ENCODE data around the gene BBS5. TPM values are rescaled to one million over a fixed set of nuclear protein-coding genes. Genes with fewer than 3 reads are reported as not detected.
"Not testable (repeated sequence)": the region's sequence is repeated elsewhere in the genome, so short reads cannot be mapped to it uniquely, and the experiment has no call there.

The BBS5 gene
- total RNA-seq, 2 experiments from 2014 or later = 2.1 to 2.2 TPM

GRCh38 chr2:169516488-169516995 lies 37.2 kb downstream of the BBS5 start:
- DNase-seq; intact Hi-C loops (cut with micrococcal nuclease); H3K9me3 Mint-ChIP-seq; H3K27me3 Mint-ChIP-seq (ENCODE audit: low read depth); H3K36me3 Mint-ChIP-seq (ENCODE audit: low read depth); H3K4me3 Mint-ChIP-seq; H3K4me1 Mint-ChIP-seq (ENCODE audit: low read depth); H3K27ac Mint-ChIP-seq: not testable (repeated sequence)
- CTCF ChIA-PET = interaction anchor here (1.3 kb wide), 1 partner anchor 11 kb away, joined by 4 read pairs; no protein-coding TSS in a partner anchor

GRCh38 chr2:169520896-169521295 lies 41.6 kb downstream of the BBS5 start:
- Mint-ChIP-seq H3K27me3 (ENCODE audit: low read depth) (no peaks in the 10 kb centered on the region), H3K27ac (no peak overlapping the region), H3K4me3 (no peak overlapping the region), H3K9me3 (no peaks in the 10 kb centered on the region), H3K4me1 (ENCODE audit: low read depth) (no peaks in the 10 kb centered on the region), H3K36me3 (ENCODE audit: low read depth) (no peaks in the 10 kb centered on the region)
- intact Hi-C loops (cut with micrococcal nuclease) = loop anchor here (10.0 kb wide), 1 partner anchor 274 kb away; the partner anchor contains the start of gene SSB
- CTCF ChIA-PET = no interaction called here
- DNase-seq = no peak

GRCh38 chr2:169523681-169524080 lies 44.4 kb downstream of the BBS5 start:
- intact Hi-C loops (cut with micrococcal nuclease) = loop anchor here (10.0 kb wide), 1 partner anchor 271 kb away; the partner anchor contains the start of gene SSB
- H3K36me3 Mint-ChIP-seq (ENCODE audit: low read depth) = no peaks in the 10 kb centered on the region
- CTCF ChIA-PET = interaction anchor here (0.9 kb wide), 1 partner anchor 10 kb away, joined by 3 read pairs; no protein-coding TSS in a partner anchor
- H3K27ac Mint-ChIP-seq = no peak overlapping the region
- no peak for DNase-seq
- H3K27me3 Mint-ChIP-seq (ENCODE audit: low read depth) = no peaks in the 10 kb centered on the region
- no peaks in the 10 kb centered on the region for H3K9me3 Mint-ChIP-seq
- no peaks in the 10 kb centered on the region for H3K4me1 Mint-ChIP-seq (ENCODE audit: low read depth)
- H3K4me3 Mint-ChIP-seq = no peak overlapping the region

- Mint-ChIP-seq H3K4me3 (no peak overlapping the region), H3K4me1 (ENCODE audit: low read depth) (no peaks in the 10 kb centered on the region), H3K9me3 (no peaks in the 10 kb centered on the region), H3K36me3 (ENCODE audit: low read depth) (peaks cover 3% of the 10 kb centered on the region), H3K27me3 (ENCODE audit: low read depth) (no peaks in the 10 kb centered on the region), H3K27ac (no peak overlapping the region)
- intact Hi-C loops (cut with micrococcal nuclease) = loop anchor here (10.0 kb wide), 1 partner anchor 269 kb away; the partner anchor contains the start of gene SSB
- CTCF ChIA-PET = interaction anchor here (0.7 kb wide), 1 partner anchor 384 kb away, joined by 3 read pairs; no protein-coding TSS in a partner anchor
- DNase-seq = no peak
Observed at GRCh38 chr2:169525434-169525833, 46.1 kb downstream of the BBS5 start.

- Mint-ChIP-seq H3K36me3 (ENCODE audit: low read depth) (peaks cover 6% of the 10 kb centered on the region), H3K9me3 (no peaks in the 10 kb centered on the region), H3K4me1 (ENCODE audit: low read depth) (no peaks in the 10 kb centered on the region), H3K27ac (no peak overlapping the region), H3K4me3 (no peak overlapping the region), H3K27me3 (ENCODE audit: low read depth) (no peaks in the 10 kb centered on the region)
- CTCF ChIA-PET = no interaction called here
- intact Hi-C loops (cut with micrococcal nuclease) = loop anchor here (10.0 kb wide), 1 partner anchor 268 kb away; the partner anchor contains the start of gene SSB
- DNase-seq = no peak
Observed at GRCh38 chr2:169526451-169526850, 47.2 kb downstream of the BBS5 start.

GRCh38 chr2:169528271-169528701 lies 49.0 kb downstream of the BBS5 start:
- Mint-ChIP-seq H3K27ac (no peak overlapping the region), H3K36me3 (ENCODE audit: low read depth) (peaks cover 6% of the 10 kb centered on the region), H3K27me3 (ENCODE audit: low read depth) (no peaks in the 10 kb centered on the region), H3K4me3 (no peak overlapping the region), H3K9me3 (no peaks in the 10 kb centered on the region), H3K4me1 (ENCODE audit: low read depth) (no peaks in the 10 kb centered on the region)
- intact Hi-C loops (cut with micrococcal nuclease) = loop anchor here (1.0 to 10.0 kb wide), 5 partner anchors 76 to 400 kb away; partner anchors contain the start of genes CFAP210, PHOSPHO2 and SSB
- DNase-seq = peak; percentile 86
- CTCF ChIA-PET = interaction anchor here (0.6 to 1.6 kb wide), 9 partner anchors 11 to 403 kb away, joined by 3 to 6 read pairs (median 3); partner anchors contain the start of gene BBS5

GRCh38 chr2:169539460-169539859 lies 60.2 kb downstream of the BBS5 start:
- intact Hi-C loops (cut with micrococcal nuclease); H3K27me3 Mint-ChIP-seq (ENCODE audit: low read depth): not testable (repeated sequence)
- CTCF ChIA-PET = interaction anchor here (0.9 kb wide), 1 partner anchor 12 kb away, joined by 3 read pairs; no protein-coding TSS in a partner anchor

GRCh38 chr2:169540146-169540545 lies 60.9 kb downstream of the BBS5 start:
- Mint-ChIP-seq H3K27me3 (ENCODE audit: low read depth) (no peaks in the 10 kb centered on the region), H3K36me3 (ENCODE audit: low read depth) (peaks cover 12% of the 10 kb centered on the region), H3K4me3 (no peak overlapping the region), H3K4me1 (ENCODE audit: low read depth) (no peaks in the 10 kb centered on the region), H3K9me3 (no peaks in the 10 kb centered on the region), H3K27ac (no peak overlapping the region)
- intact Hi-C loops (cut with micrococcal nuclease) = no loop called here
- DNase-seq = no peak
- CTCF ChIA-PET = no interaction called here

More at GRCh38 chr2:169539460-169539859, 60.2 kb downstream of the BBS5 start:
- DNase-seq; H3K9me3 Mint-ChIP-seq; H3K27ac Mint-ChIP-seq; H3K4me3 Mint-ChIP-seq; H3K4me1 Mint-ChIP-seq (ENCODE audit: low read depth): not testable (repeated sequence)
- H3K36me3 Mint-ChIP-seq (ENCODE audit: low read depth) = peaks cover 12% of the 10 kb centered on the region

- Mint-ChIP-seq H3K4me3 (no peak overlapping the region), H3K27ac (no peak overlapping the region), H3K27me3 (ENCODE audit: low read depth) (no peaks in the 10 kb centered on the region), H3K4me1 (ENCODE audit: low read depth) (no peaks in the 10 kb centered on the region), H3K36me3 (ENCODE audit: low read depth) (peaks cover 18% of the 10 kb centered on the region), H3K9me3 (no peaks in the 10 kb centered on the region)
- CTCF ChIA-PET = no interaction called here
- DNase-seq = no peak
- intact Hi-C loops (cut with micrococcal nuclease) = no loop called here
Observed at GRCh38 chr2:169542433-169542832, 63.1 kb downstream of the BBS5 start.

- CTCF ChIA-PET = no interaction called here
- Mint-ChIP-seq H3K27ac (no peak overlapping the region), H3K9me3 (no peaks in the 10 kb centered on the region), H3K36me3 (ENCODE audit: low read depth) (peaks cover 21% of the 10 kb centered on the region), H3K4me3 (no peak overlapping the region), H3K4me1 (ENCODE audit: low read depth) (no peaks in the 10 kb centered on the region), H3K27me3 (ENCODE audit: low read depth) (no peaks in the 10 kb centered on the region)
- DNase-seq = no peak
- intact Hi-C loops (cut with micrococcal nuclease) = no loop called here
Observed at GRCh38 chr2:169546756-169547155, 67.5 kb downstream of the BBS5 start.

Other genes with a start within 250 kb of the BBS5 start
- gene LRP2, start 117.0 kb upstream of the BBS5 start, total RNA-seq = under 1 TPM; 0.25 to 0.62 TPM
- not detected for gene KLHL41, start 30.2 kb downstream of the BBS5 start, total RNA-seq
- 10 to 100 TPM; 41.3 to 42.7 TPM for gene FASTKD1, start 94.4 kb downstream of the BBS5 start, total RNA-seq
- 10 to 100 TPM; 53.4 to 56.6 TPM for gene PPIG, start 104.9 kb downstream of the BBS5 start, total RNA-seq
- gene CFAP210, start 214.9 kb downstream of the BBS5 start, total RNA-seq = not detected
- 1 to 10 TPM; 1.2 TPM for gene PHOSPHO2, start 215.0 kb downstream of the BBS5 start, total RNA-seq